ENCODE data around the gene PI4K2A.

PI4K2A gene

DNA sequence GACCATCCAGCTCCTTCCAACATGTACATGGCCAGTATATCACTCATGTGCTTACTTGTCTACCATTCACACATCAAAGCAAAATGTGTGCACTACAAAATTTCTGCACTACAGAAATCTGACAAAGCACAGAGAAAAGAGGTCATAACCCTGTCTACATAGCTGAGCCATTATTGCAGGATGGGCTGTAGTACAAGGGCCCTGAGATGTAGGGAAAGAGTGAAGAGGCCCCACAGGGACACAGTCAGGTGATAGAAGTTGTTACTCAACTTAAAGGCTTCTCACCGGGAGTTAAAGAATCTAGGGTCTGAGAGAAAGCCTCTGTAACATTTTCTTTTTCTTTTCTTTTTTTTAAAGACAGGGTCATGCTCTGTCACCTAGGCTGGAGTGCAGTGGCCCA lies 29.1 kb downstream of the PI4K2A start:
- Histone ChIP-seq H3K79me2 (ENCODE audit: insufficient read depth, low read length) (no peaks in the 10 kb centered on the region), H3K9me2 (ENCODE audit: low read depth, low read length) (no peaks in the 10 kb centered on the region), H3K4me2 (ENCODE audit: low read length) (no peak overlapping the region), H3F3A (ENCODE audit: insufficient read depth, low read length) (no peaks in the 10 kb centered on the region), H3K4me3 (ENCODE audit: low read depth, low read length, poor library complexity, severe bottlenecking) (no peak overlapping the region), H3K27me3 (ENCODE audit: insufficient read depth, low read length) (no peaks in the 10 kb centered on the region), H3K4me1 (ENCODE audit: insufficient read depth, low read length, severe bottlenecking) (no peaks in the 10 kb centered on the region), H3K36me3 (ENCODE audit: insufficient read depth, low read length) (peaks cover 9% of the 10 kb centered on the region), H3K27ac (ENCODE audit: low read depth, low read length, poor library complexity, severe bottlenecking) (no peak overlapping the region), H3K9ac (ENCODE audit: low read length) (no peak overlapping the region), H3K9me3 (ENCODE audit: low read length) (no peaks in the 10 kb centered on the region), H4K20me1 (ENCODE audit: insufficient read depth, low read length) (no peaks in the 10 kb centered on the region), H2AFZ (ENCODE audit: low read length) (no peak overlapping the region)
- TF ChIP-seq, protein P1, sequence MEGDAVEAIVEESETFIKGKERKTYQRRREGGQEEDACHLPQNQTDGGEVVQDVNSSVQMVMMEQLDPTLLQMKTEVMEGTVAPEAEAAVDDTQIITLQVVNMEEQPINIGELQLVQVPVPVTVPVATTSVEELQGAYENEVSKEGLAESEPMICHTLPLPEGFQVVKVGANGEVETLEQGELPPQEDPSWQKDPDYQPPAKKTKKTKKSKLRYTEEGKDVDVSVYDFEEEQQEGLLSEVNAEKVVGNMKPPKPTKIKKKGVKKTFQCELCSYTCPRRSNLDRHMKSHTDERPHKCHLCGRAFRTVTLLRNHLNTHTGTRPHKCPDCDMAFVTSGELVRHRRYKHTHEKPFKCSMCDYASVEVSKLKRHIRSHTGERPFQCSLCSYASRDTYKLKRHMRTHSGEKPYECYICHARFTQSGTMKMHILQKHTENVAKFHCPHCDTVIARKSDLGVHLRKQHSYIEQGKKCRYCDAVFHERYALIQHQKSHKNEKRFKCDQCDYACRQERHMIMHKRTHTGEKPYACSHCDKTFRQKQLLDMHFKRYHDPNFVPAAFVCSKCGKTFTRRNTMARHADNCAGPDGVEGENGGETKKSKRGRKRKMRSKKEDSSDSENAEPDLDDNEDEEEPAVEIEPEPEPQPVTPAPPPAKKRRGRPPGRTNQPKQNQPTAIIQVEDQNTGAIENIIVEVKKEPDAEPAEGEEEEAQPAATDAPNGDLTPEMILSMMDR (IDR thresholded peaks at IDR 0.05; ENCODE audit: low read length), result no peak
- TF ChIP-seq EZH2 (IDR thresholded peaks at IDR 0.05; ENCODE audit: borderline replicate concordance, low read length), result no peak

DNA sequence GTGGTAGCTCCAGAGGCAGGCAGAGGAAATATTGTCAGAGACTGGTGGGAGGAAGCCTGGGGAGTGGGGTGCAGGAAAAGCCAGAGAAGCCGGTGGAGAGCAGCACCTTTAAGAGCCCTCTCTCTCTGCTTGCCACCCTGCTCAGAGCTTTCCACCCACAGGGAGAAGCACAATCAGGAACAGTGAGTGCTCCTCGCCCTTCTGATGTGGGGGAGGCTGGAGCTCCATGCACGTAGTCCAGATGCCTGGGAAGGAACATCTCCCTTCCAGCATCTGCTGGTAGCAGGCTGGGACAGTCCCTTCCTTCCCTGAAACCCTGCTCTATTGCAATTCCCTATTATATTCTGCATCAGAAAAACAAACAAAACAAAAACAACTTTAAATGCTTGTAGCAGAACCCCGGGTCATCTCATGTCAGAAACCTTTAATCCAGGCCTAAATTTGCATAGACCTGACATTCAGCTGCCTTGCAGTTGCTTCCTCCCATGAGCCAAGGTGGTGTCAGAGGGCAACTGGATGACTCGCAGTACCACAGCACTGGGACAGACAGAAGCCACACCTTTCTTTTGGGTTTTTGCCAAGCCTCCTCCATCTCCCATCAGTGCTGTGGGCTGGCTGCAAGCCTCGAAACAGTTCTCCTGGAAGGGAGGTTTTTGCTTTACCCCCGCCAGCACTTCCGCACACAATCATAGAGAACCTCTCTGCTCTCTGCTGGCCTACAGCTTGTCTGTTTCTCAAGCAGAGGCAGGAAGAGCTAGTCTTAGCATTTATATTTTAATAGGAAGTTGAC lies 33.5 kb downstream of the PI4K2A start:
- Histone ChIP-seq H3K4me2 (ENCODE audit: low read length) (no peak overlapping the region), H3K9me2 (ENCODE audit: low read depth, low read length) (no peaks in the 10 kb centered on the region), H4K20me1 (ENCODE audit: insufficient read depth, low read length) (no peaks in the 10 kb centered on the region), H2AFZ (ENCODE audit: low read length) (no peak overlapping the region), H3K27me3 (ENCODE audit: insufficient read depth, low read length) (no peaks in the 10 kb centered on the region), H3K36me3 (ENCODE audit: insufficient read depth, low read length) (no peaks in the 10 kb centered on the region; the same call in 1 of the 2 replicates), H3K9me3 (ENCODE audit: low read length) (no peaks in the 10 kb centered on the region), H3F3A (ENCODE audit: insufficient read depth, low read length) (no peaks in the 10 kb centered on the region), H3K4me3 (ENCODE audit: low read depth, low read length, poor library complexity, severe bottlenecking) (no peak overlapping the region), H3K9ac (ENCODE audit: low read length) (no peak overlapping the region), H3K4me1 (ENCODE audit: insufficient read depth, low read length, severe bottlenecking) (no peaks in the 10 kb centered on the region), H3K27ac (ENCODE audit: low read depth, low read length, poor library complexity, severe bottlenecking) (no peak overlapping the region), H3K79me2 (ENCODE audit: insufficient read depth, low read length) (no peaks in the 10 kb centered on the region)
- TF ChIP-seq EZH2 (IDR thresholded peaks at IDR 0.05; ENCODE audit: borderline replicate concordance, low read length), result no peak
- TF ChIP-seq, protein P1 (IDR thresholded peaks at IDR 0.05; ENCODE audit: low read length), result no peak

DNA sequence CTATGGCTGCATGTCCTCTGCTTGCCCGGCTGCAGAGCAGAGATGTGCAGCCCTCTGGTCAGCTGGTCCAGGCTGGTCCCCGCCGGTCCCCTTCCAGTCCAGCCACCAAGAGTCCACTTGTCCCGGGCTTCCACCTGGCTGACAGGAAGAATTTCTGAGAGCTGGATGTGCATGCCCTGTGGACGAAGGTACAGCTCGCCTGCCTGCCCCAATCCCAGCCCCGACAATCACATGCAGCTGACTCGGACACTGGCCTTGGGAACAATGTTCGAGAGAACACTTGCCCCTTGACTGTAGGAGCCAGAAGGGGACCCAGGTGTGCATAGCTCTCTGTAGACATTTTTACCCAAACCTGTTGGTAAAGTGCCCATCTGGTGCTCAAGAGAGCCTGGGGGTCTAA lies 34.8 kb downstream of the PI4K2A start:
- Histone ChIP-seq H3K9me3 (ENCODE audit: low read length) (no peaks in the 10 kb centered on the region), H3F3A (ENCODE audit: insufficient read depth, low read length) (no peaks in the 10 kb centered on the region), H4K20me1 (ENCODE audit: insufficient read depth, low read length) (no peaks in the 10 kb centered on the region), H3K36me3 (ENCODE audit: insufficient read depth, low read length) (no peaks in the 10 kb centered on the region; the same call in 1 of the 2 replicates), H3K4me3 (ENCODE audit: low read depth, low read length, poor library complexity, severe bottlenecking) (no peak overlapping the region), H3K79me2 (ENCODE audit: insufficient read depth, low read length) (no peaks in the 10 kb centered on the region), H3K4me1 (ENCODE audit: insufficient read depth, low read length, severe bottlenecking) (no peaks in the 10 kb centered on the region), H3K9ac (ENCODE audit: low read length) (no peak overlapping the region), H3K4me2 (ENCODE audit: low read length) (no peak overlapping the region), H2AFZ (ENCODE audit: low read length) (no peak overlapping the region), H3K9me2 (ENCODE audit: low read depth, low read length) (no peaks in the 10 kb centered on the region), H3K27me3 (ENCODE audit: insufficient read depth, low read length) (no peaks in the 10 kb centered on the region), H3K27ac (ENCODE audit: low read depth, low read length, poor library complexity, severe bottlenecking) (no peak overlapping the region)
- TF ChIP-seq EZH2 (IDR thresholded peaks at IDR 0.05; ENCODE audit: borderline replicate concordance, low read length), result no peak
- TF ChIP-seq, protein P1 (IDR thresholded peaks at IDR 0.05; ENCODE audit: low read length), result no peak
